K562 (cell line): ENCODE measurements around the gene PDPR. TPM values are rescaled to one million over a fixed set of nuclear protein-coding genes. Genes with fewer than 3 reads are reported as not detected.
A peak's percentile ranks its signal among the peaks of the same experiment; 100 is the strongest.
"Not testable (repeated sequence)": the region's sequence is repeated elsewhere in the genome, so short reads cannot be mapped to it uniquely, and the experiment has no call there.

ENCODE experiments used
- ATAC-seq: fragments of 200-7000 bp; cut with Tn5 transposase; 3 replicates; pipeline ENCODE4 v1.9.1; 2020; ENCODE audit warnings: moderate library complexity
- BruUV-seq: library from RNA; stranded (reverse); fragments of 400-500 nt; replicated peaks from 2 replicates; lab custom pipeline; 2021; lab: Mats Ljungman, UMichigan
- CTCF ChIA-PET: fragments of 300-600 bp; formaldehyde crosslinking; extraction: SDS; loops from one replicate; lab custom pipeline; 2021; ENCODE audit warnings: low intra/inter-chr PET ratio; lab: Yijun Ruan, JAX
- POLR2A ChIA-PET: fragments of 300-600, 350-650 bp; sonication (Branson Sonifier 250); formaldehyde crosslinking; extraction: SDS; loops from one replicate; lab custom pipeline; 2021; ENCODE audit warnings: antibody characterized with exemption, inconsistent platforms; lab: Yijun Ruan, JAX
- DNase-seq, 4 experiments: peaks; one replicate each; pipeline versions ENCODE4 v3.0.0 to v3.0.0-alpha.2; 2011 to 2018; ENCODE audit warnings: low spot score in 3 of 4, mixed read lengths in 3 of 4; ENCODE audit errors: extremely low read depth in 1 of 4
- FAIRE-seq: peaks from 2 replicates; lab custom pipeline; 2011; peaks lifted over from hg19 to GRCh38; lab: Jason Lieb, UNC
- H2AFZ ChIP-seq: 2 replicates; pipeline ENCODE4 v1.6.0; 2011; ENCODE audit warnings: low read depth, low read length, control low read depth, inconsistent platforms
- H3K27ac ChIP-seq: fragments of 200-600 bp; 3 replicates; pipeline ENCODE4 v1.8.0; 2011; ENCODE audit warnings: low read depth, mild to moderate bottlenecking, control low read depth, inconsistent platforms, low read length, moderate library complexity, mixed read lengths; ENCODE audit errors: extremely low read depth
- H3K27me3 ChIP-seq, 2 experiments: fragments of 300-600 bp in 1 of 2; 2 replicates in 1 of 2; 3 replicates in 1 of 2; pipeline versions ENCODE4 v1.6.0 to v1.8.0; 2011; ENCODE audit warnings: inconsistent platforms in 2 of 2, low read length in 2 of 2, mild to moderate bottlenecking in 1 of 2, mixed read lengths in 1 of 2, moderate library complexity in 1 of 2; ENCODE audit not compliant: control insufficient read depth in 2 of 2, insufficient read depth in 2 of 2
- H3K36me3 ChIP-seq: fragments of 300-600 bp; 3 replicates; pipeline ENCODE4 v1.8.0; 2011; ENCODE audit warnings: mild to moderate bottlenecking, low read length, inconsistent platforms; ENCODE audit not compliant: control insufficient read depth, insufficient read depth
- H3K4me1 ChIP-seq, 2 experiments: fragments of 200-600 bp in 1 of 2; replicated peaks in 1 of 2; 2 replicates in 1 of 2; 3 replicates in 1 of 2; pipeline versions ENCODE4 v1.5.1 to v1.8.0; 2011; ENCODE audit warnings: inconsistent platforms in 2 of 2, low read length in 2 of 2, mild to moderate bottlenecking in 1 of 2, mixed read lengths in 1 of 2, moderate library complexity in 1 of 2; ENCODE audit not compliant: control insufficient read depth in 2 of 2, insufficient read depth in 2 of 2
- H3K4me2 ChIP-seq: 2 replicates; pipeline ENCODE4 v1.6.1; 2011; ENCODE audit warnings: low read length, control low read depth, inconsistent platforms, mixed read lengths; ENCODE audit not compliant: insufficient read depth
- H3K4me3 ChIP-seq: fragments of 200-600 bp; sonication (generic), shearing (Covaris generic); 2 replicates; pipeline ENCODE4 v1.5.1; 2016; ENCODE audit warnings: control low read depth, inconsistent platforms
- H3K79me2 ChIP-seq: fragments of 200-600 bp; 3 replicates; pipeline ENCODE4 v1.8.0; 2011; ENCODE audit warnings: low read length, inconsistent platforms; ENCODE audit not compliant: control insufficient read depth, insufficient read depth
- H3K9ac ChIP-seq, 2 experiments: 2 replicates each; pipeline versions ENCODE4 v1.6.0 to v1.6.1; 2011; ENCODE audit warnings: low read depth in 2 of 2, low read length in 2 of 2, control low read depth in 1 of 2, inconsistent platforms in 1 of 2, mild to moderate bottlenecking in 1 of 2, mixed read lengths in 1 of 2; ENCODE audit not compliant: insufficient read depth in 1 of 2
- H3K9me1 ChIP-seq: one replicate; pipeline ENCODE4 v1.6.0; 2011; ENCODE audit warnings: inconsistent platforms, mild to moderate bottlenecking, low read length, moderate library complexity; ENCODE audit not compliant: control insufficient read depth, insufficient read depth
- H3K9me3 ChIP-seq: replicated peaks from 2 replicates; pipeline ENCODE4 v1.5.1; 2011; ENCODE audit warnings: low read depth, low read length, inconsistent platforms; ENCODE audit not compliant: control insufficient read depth, insufficient read depth
- H4K20me1 ChIP-seq: replicated peaks from 2 replicates; pipeline ENCODE4 v1.6.1; 2011; ENCODE audit warnings: low read length, inconsistent platforms, mixed read lengths; ENCODE audit not compliant: control insufficient read depth, insufficient read depth
- ARID1B ChIP-seq: fragments of 450-650 bp; IDR thresholded peaks from 2 replicates; pipeline ENCODE4 v1.6.1; 2016; ENCODE audit warnings: antibody characterized with exemption, mild to moderate bottlenecking, inconsistent platforms
- CBFA2T2 ChIP-seq: fragments of 450-650 bp; conservative IDR thresholded peaks from 2 replicates; pipeline ENCODE4 v1.6.1; 2017; ENCODE audit warnings: mild to moderate bottlenecking
- CBFA2T3 ChIP-seq: fragments of 450-650 bp; IDR thresholded peaks from 2 replicates; pipeline ENCODE4 v1.6.1; 2017
- DPF2 ChIP-seq: fragments of 450-650 bp; IDR thresholded peaks from 2 replicates; pipeline ENCODE4 v1.6.1; 2016
- EP300 ChIP-seq: IDR thresholded peaks from 2 replicates; pipeline ENCODE4 v1.6.1; 2012; ENCODE audit warnings: low read length, improper control_type of control experiment
- MEIS2 ChIP-seq: fragments of 450-650 bp; IDR thresholded peaks from 2 replicates; pipeline ENCODE4 v1.6.1; 2014; ENCODE audit warnings: mild to moderate bottlenecking; ENCODE audit not compliant: partially characterized antibody
- MTA2 ChIP-seq: fragments of 450-650 bp; IDR thresholded peaks from 2 replicates; pipeline ENCODE4 v1.6.1; 2016; ENCODE audit warnings: low read depth
- NCOR1 ChIP-seq: fragments of 450-650 bp; IDR thresholded peaks from 2 replicates; pipeline ENCODE4 v1.6.1; 2016; ENCODE audit warnings: mild to moderate bottlenecking, moderate library complexity
- SMARCA4 ChIP-seq: fragments of 450-650 bp; IDR thresholded peaks from 2 replicates; pipeline ENCODE4 v1.6.1; 2016
- TAL1 ChIP-seq: fragments of 450-650 bp; IDR thresholded peaks from 2 replicates; pipeline ENCODE4 v1.6.1; 2016; ENCODE audit warnings: mild to moderate bottlenecking
- TEAD4 ChIP-seq, 2 experiments: sonication (generic) in 1 of 2; formaldehyde crosslinking in 1 of 2; IDR thresholded peaks; 2 replicates each; pipeline versions ENCODE4 v1.6.1 to v1.8.0; 2012 to 2022; ENCODE audit warnings: borderline replicate concordance in 1 of 2, inconsistent platforms in 1 of 2, low read length in 1 of 2, mild to moderate bottlenecking in 1 of 2, missing genetic modification reagents in 1 of 2
- WGBS: fragments of 100-300 bp; shearing (Covaris generic); methylation state at CpG from one replicate; pipeline ENCODE4 v1.1.6; 2016; ENCODE audit warnings: low coverage, mixed read lengths; ENCODE audit not compliant: insufficient coverage; ENCODE audit errors: missing lambda C conversion rate; 5-methylcytosine and 5-hydroxymethylcytosine counted together
- in situ Hi-C: fragments of 300-500 bp; cut with MboI; formaldehyde crosslinking; loops from 4 replicates; pipeline ENCODE4 v1.15.0; 2018; ENCODE audit warnings: inconsistent platforms, mixed read lengths
- intact Hi-C: fragments of 100-400 bp; cut with micrococcal nuclease; formaldehyde crosslinking; loops from 2 replicates; pipeline ENCODE4 v1.14.2; 2022
- polyA plus RNA-seq, 8 experiments: library from polyadenylated mRNA; depleted of rRNA in 4 of 8; stranded (reverse) in 5 of 8; unstranded in 3 of 8; fragments of >200 nt; fragmentation: Nextera tagmentation in 2 of 8; fragmentation: Illumina TruSeq in 1 of 8; extraction: Ambion mirVana in 2 of 8; extraction: Trizol in 1 of 8; gene quantifications; 2 replicates each; pipeline versions ENCODE4 v1.2.1 to v1.2.3, GENCODE V29; 2011 to 2014; ENCODE audit warnings: inconsistent platforms in 1 of 8, missing spikeins in 1 of 8
- total RNA-seq, 7 experiments: library from RNA; depleted of rRNA in 6 of 7; stranded (reverse); fragments of >200 nt in 6 of 7; fragmentation: Illumina TruSeq in 2 of 7; extraction: Trizol in 2 of 7; gene quantifications; 2 replicates each; pipeline versions ENCODE4 v1.2.1 to v1.2.3, GENCODE V29; 2011 to 2021; ENCODE audit warnings: low replicate concordance in 1 of 7

The PDPR gene
- total and polyA plus RNA-seq, 9 of the 15 experiments (the other 6 are each of a cell fraction or from before 2014, with no cell fraction given) = 4.9 to 35.7 (median 19.1) TPM

- H3K79me2 ChIP-seq; H3K4me1 ChIP-seq; H3K4me2 ChIP-seq; H3K36me3 ChIP-seq; H3K27me3 ChIP-seq; H3K9ac ChIP-seq; H3K9me3 ChIP-seq; BruUV-seq; POLR2A ChIA-PET; in situ Hi-C loops; intact Hi-C loops; H3K9me1 ChIP-seq; H3K27ac ChIP-seq; H4K20me1 ChIP-seq; H3K4me3 ChIP-seq; TF ChIP-seq TEAD4 (CRISPR knock-in tag; IDR thresholded peaks at IDR 0.05; ENCODE audit: borderline replicate concordance): not testable (repeated sequence)
- H2AFZ ChIP-seq = peak overlapping the region; percentile 33; the same call in 1 of the 2 replicates
- WGBS = 6% methylated on average over 4 of the region's 4 CpGs
- peak in 1 of 4 experiments; percentile 25 for DNase-seq
- peak; percentile 23 for FAIRE-seq
- ATAC-seq = peak; percentile 48
- TF ChIP-seq DPF2 (0 out of 2 replicates have a peak, but pooled peaks have one; percentile 31), TEAD4 (IDR thresholded peaks at IDR 0.05; ENCODE audit: low read length) (peak; percentile 44; the same call in 1 of the 2 replicates), MEIS2 (peak; percentile 2), TAL1 (peak; percentile 74), NCOR1 (peak; percentile 36; the same call in 1 of the 2 replicates), EP300 (0 out of 2 replicates have a peak, but pooled peaks have one; percentile 50), CBFA2T3 (peak; percentile 69), CBFA2T2 (peak; percentile 57), MTA2 (0 out of 2 replicates have a peak, but pooled peaks have one; percentile 33), ARID1B (peak; percentile 74), SMARCA4 (peak; percentile 44; the same call in 1 of the 2 replicates)
- TF ChIP-seq, all 486 proteins: peak for 11; not testable (repeated sequence) for 475
- CTCF ChIA-PET = not testable (repeated sequence)
Measured at GRCh38 chr16:70083931-70084330, 30.2 kb upstream of the PDPR start.

GRCh38 chr16:70088160-70088559 lies 26.0 kb upstream of the PDPR start:
- intact Hi-C loops, H3K9ac ChIP-seq, POLR2A ChIA-PET, H3K4me3 ChIP-seq, H4K20me1 ChIP-seq, H3K79me2 ChIP-seq, H3K27me3 ChIP-seq, ATAC-seq, DNase-seq, H3K9me1 ChIP-seq, H3K36me3 ChIP-seq, CTCF ChIA-PET, H3K9me3 ChIP-seq, in situ Hi-C loops, H3K4me1 ChIP-seq, H3K4me2 ChIP-seq, H3K27ac ChIP-seq, BruUV-seq, H2AFZ ChIP-seq, FAIRE-seq: not testable (repeated sequence)
- WGBS = 14% methylated on average over 1 of the region's 2 CpGs

GRCh38 chr16:70088877-70089276 lies 25.3 kb upstream of the PDPR start:
- H4K20me1 ChIP-seq, DNase-seq, H3K4me3 ChIP-seq, H3K79me2 ChIP-seq, intact Hi-C loops, H3K9me1 ChIP-seq, H3K4me1 ChIP-seq, in situ Hi-C loops, CTCF ChIA-PET, H3K36me3 ChIP-seq, H3K27me3 ChIP-seq, H3K27ac ChIP-seq, H2AFZ ChIP-seq, POLR2A ChIA-PET, H3K4me2 ChIP-seq, BruUV-seq, H3K9me3 ChIP-seq, H3K9ac ChIP-seq: not testable (repeated sequence)
- FAIRE-seq (peak; percentile 19), ATAC-seq (peak; percentile 57)
- no CpG with 5 or more reads among the region's 4 CpGs for WGBS
